HG02798 (cell line): Measurements from ENCODE around the gene PDE1C.
"Not testable (repeated sequence)": the region's sequence is repeated elsewhere in the genome, so short reads cannot be mapped to it uniquely, and the experiment has no call there.

Experiments used
- ATAC-seq: cut with Tn5 transposase; IDR thresholded peaks from one replicate; pipeline ENCODE4 v1.9.1; 2021; ENCODE audit warnings: mild to moderate bottlenecking; ENCODE audit not compliant: unreplicated experiment, poor library complexity

The PDE1C gene

GRCh38 chr7:32076802-32077201 is 6.6 kb upstream of the PDE1C start:
- ATAC-seq: not testable (repeated sequence)

GRCh38 chr7:32075612-32076011 is 5.4 kb upstream of the PDE1C start:
- no peak for ATAC-seq

GRCh38 chr7:32074787-32075585 is 4.8 kb upstream of the PDE1C start:
- ATAC-seq: no peak

- no peak for ATAC-seq
Observed at GRCh38 chr7:32073533-32073932, 3.3 kb upstream of the PDE1C start.

GRCh38 chr7:32072397-32072796 is 2.2 kb upstream of the PDE1C start:
- ATAC-seq: no peak

GRCh38 chr7:32071466-32072091 is 1.4 kb upstream of the PDE1C start:
- ATAC-seq: no peak

- ATAC-seq: no peak
Observed at GRCh38 chr7:32070051-32070405, 179 bp downstream of the PDE1C start.

GRCh38 chr7:32069116-32069650 is 1.0 kb downstream of the PDE1C start:
- no peak for ATAC-seq

GRCh38 chr7:32068411-32069101 is 1.7 kb downstream of the PDE1C start:
- ATAC-seq: peak; percentile 69

- ATAC-seq: no peak
Observed at GRCh38 chr7:32066441-32066840, 3.8 kb downstream of the PDE1C start.

- ATAC-seq: no peak
Observed at GRCh38 chr7:32063614-32064013, 6.6 kb downstream of the PDE1C start.

- peak; percentile 68 for ATAC-seq
Observed at GRCh38 chr7:32062150-32062549, 8.1 kb downstream of the PDE1C start.

GRCh38 chr7:32061346-32061745 is 8.9 kb downstream of the PDE1C start:
- ATAC-seq: no peak

GRCh38 chr7:32059289-32060011 is 10.8 kb downstream of the PDE1C start:
- no peak for ATAC-seq

GRCh38 chr7:32058002-32058401 is 12.2 kb downstream of the PDE1C start:
- no peak for ATAC-seq

- no peak for ATAC-seq
Observed at GRCh38 chr7:32056767-32057166, 13.4 kb downstream of the PDE1C start.

GRCh38 chr7:32053204-32053603 is 17.0 kb downstream of the PDE1C start:
- no peak for ATAC-seq

- no peak for ATAC-seq
Observed at GRCh38 chr7:32051128-32051527, 19.1 kb downstream of the PDE1C start.

- no peak for ATAC-seq
Observed at GRCh38 chr7:32049599-32049998, 20.6 kb downstream of the PDE1C start.

GRCh38 chr7:32048970-32049491 is 21.2 kb downstream of the PDE1C start:
- peak; percentile 56 for ATAC-seq
